Neuronal stem cell (in vitro differentiated cells): ENCODE measurements around the gene ARHGEF28.

Experiments
- DNase-seq: peaks from one replicate; pipeline ENCODE4 v3.0.0-alpha.2; 2013; ENCODE audit warnings: low spot score
- H2AFZ ChIP-seq: one replicate; pipeline ENCODE4 v1.6.1; 2013; ENCODE audit warnings: mild to moderate bottlenecking, low read length, inconsistent platforms
- H2AK5ac ChIP-seq: 2 replicates; pipeline ENCODE4 v1.6.1; 2013; ENCODE audit warnings: low read depth, mild to moderate bottlenecking, inconsistent platforms, low read length, moderate library complexity, mixed read lengths
- H2BK120ac ChIP-seq: 2 replicates; pipeline ENCODE4 v1.6.1; 2013; ENCODE audit warnings: low read depth, mild to moderate bottlenecking, inconsistent platforms, low read length, moderate library complexity, mixed read lengths
- H2BK12ac ChIP-seq: one replicate; pipeline ENCODE4 v1.6.1; 2013; ENCODE audit warnings: low read length, inconsistent platforms
- H2BK15ac ChIP-seq: 2 replicates; pipeline ENCODE4 v1.6.1; 2013; ENCODE audit warnings: mild to moderate bottlenecking, low read length, inconsistent platforms, mixed read lengths
- H2BK5ac ChIP-seq: one replicate; pipeline ENCODE4 v1.6.1; 2013; ENCODE audit warnings: inconsistent platforms, mild to moderate bottlenecking, low read length, moderate library complexity
- H3K14ac ChIP-seq: one replicate; pipeline ENCODE4 v1.6.1; 2013; ENCODE audit warnings: low read length, inconsistent platforms
- H3K18ac ChIP-seq: 2 replicates; pipeline ENCODE4 v1.6.1; 2013; ENCODE audit warnings: low read length, inconsistent platforms
- H3K23ac ChIP-seq: 2 replicates; pipeline ENCODE4 v1.6.1; 2013; ENCODE audit warnings: low read depth, mild to moderate bottlenecking, mixed read lengths, low read length, inconsistent platforms; ENCODE audit not compliant: poor library complexity
- H3K27ac ChIP-seq: replicated peaks from 3 replicates; pipeline ENCODE4 v1.5.1; 2013; ENCODE audit warnings: low read length, inconsistent platforms
- H3K27me3 ChIP-seq, 3 experiments: 2 replicates each; pipeline ENCODE4 v1.6.1; 2013; ENCODE audit warnings: low read length in 3 of 3, mild to moderate bottlenecking in 2 of 3, inconsistent platforms in 1 of 3, low read depth in 1 of 3, mixed read lengths in 1 of 3, moderate library complexity in 1 of 3; ENCODE audit not compliant: control insufficient read depth in 3 of 3, insufficient read depth in 3 of 3
- H3K36me3 ChIP-seq, 2 donors: replicated peaks in 1 of 2; 2 replicates each; pipeline ENCODE4 v1.6.1; 2013; ENCODE audit warnings: low read length in 2 of 2; ENCODE audit not compliant: control insufficient read depth in 2 of 2, insufficient read depth in 2 of 2
- H3K4ac ChIP-seq: 2 replicates; pipeline ENCODE4 v1.6.1; 2013; ENCODE audit warnings: inconsistent platforms, mild to moderate bottlenecking, low read length, moderate library complexity
- H3K4me1 ChIP-seq, 2 donors: 1 replicate in 1 of 2; 2 replicates in 1 of 2; pipeline ENCODE4 v1.6.1; 2013; ENCODE audit warnings: low read length in 2 of 2, low read depth in 1 of 2; ENCODE audit not compliant: control insufficient read depth in 2 of 2, insufficient read depth in 1 of 2
- H3K4me2 ChIP-seq: one replicate; pipeline ENCODE4 v1.6.1; 2013; ENCODE audit warnings: mild to moderate bottlenecking, low read length, inconsistent platforms; ENCODE audit not compliant: insufficient read depth, poor library complexity, severe bottlenecking
- H3K4me3 ChIP-seq, 2 donors: 2 replicates each; pipeline ENCODE4 v1.5.1; 2013; ENCODE audit warnings: low read length in 2 of 2, mild to moderate bottlenecking in 2 of 2, inconsistent platforms in 1 of 2, moderate library complexity in 1 of 2
- H3K79me1 ChIP-seq: one replicate; pipeline ENCODE4 v1.6.1; 2013; ENCODE audit warnings: low read depth, mild to moderate bottlenecking, inconsistent platforms, low read length, moderate library complexity
- H3K9ac ChIP-seq: one replicate; pipeline ENCODE4 v1.6.1; 2013; ENCODE audit warnings: mild to moderate bottlenecking, low read depth, low read length, inconsistent platforms; ENCODE audit not compliant: poor library complexity
- H3K9me3 ChIP-seq, 2 donors: replicated peaks in 1 of 2; 2 replicates each; pipeline versions ENCODE3 to v1.6.1; 2013; ENCODE audit warnings: low read length in 2 of 2, mild to moderate bottlenecking in 2 of 2, inconsistent platforms in 1 of 2, low read depth in 1 of 2, mixed read lengths in 1 of 2, moderate library complexity in 1 of 2; ENCODE audit not compliant: control insufficient read depth in 2 of 2, insufficient read depth in 1 of 2
- H4K8ac ChIP-seq: one replicate; pipeline ENCODE4 v1.6.1; 2013; ENCODE audit warnings: low read depth, mild to moderate bottlenecking, inconsistent platforms, low read length, moderate library complexity
- H4K91ac ChIP-seq: one replicate; pipeline ENCODE4 v1.6.1; 2013; ENCODE audit warnings: low read length, low read depth, mild to moderate bottlenecking, inconsistent platforms; ENCODE audit not compliant: poor library complexity
- WGBS, 2 donors: extraction: QIAGEN DNeasy Blood & Tissue Kit; methylation state at CpG; one replicate each; pipeline ENCODE4 v1.1.7; 2013; ENCODE audit warnings: missing lambda C conversion rate in 2 of 2, mixed read lengths in 1 of 2; ENCODE audit not compliant: insufficient read length in 2 of 2, insufficient replicate concordance in 1 of 2; ENCODE audit errors: extremely low coverage in 2 of 2; 5-methylcytosine and 5-hydroxymethylcytosine counted together

Gene ARHGEF28

GRCh38 chr5:73812457-73812856 is 186.5 kb downstream of the ARHGEF28 start:
- Histone ChIP-seq H2BK12ac (no peak overlapping the region), H2BK15ac (no peak overlapping the region), H3K79me1 (no peaks in the 10 kb centered on the region), H3K18ac (no peak overlapping the region), H2AFZ (no peak overlapping the region), H3K27ac (no peak overlapping the region), H3K23ac (no peak overlapping the region), H3K9me3 (no peaks in the 10 kb centered on the region), H3K14ac (no peak overlapping the region), H4K8ac (no peak overlapping the region), H2AK5ac (no peak overlapping the region), H3K36me3 (no peaks in the 10 kb centered on the region), H3K27me3 (no peaks in the 10 kb centered on the region), H3K9ac (no peak overlapping the region), H4K91ac (no peak overlapping the region), H3K4me2 (no peak overlapping the region), H3K4ac (no peak overlapping the region), H3K4me3 (no peak overlapping the region), H2BK120ac (no peak overlapping the region), H3K4me1 (peaks cover 0 to 2% of the 10 kb centered on the region in 2 donors), H2BK5ac (no peak overlapping the region)
- DNase-seq, result no peak
- no CpG with 5 or more reads among the region's 6 CpGs for WGBS, 2 donors

DNA sequence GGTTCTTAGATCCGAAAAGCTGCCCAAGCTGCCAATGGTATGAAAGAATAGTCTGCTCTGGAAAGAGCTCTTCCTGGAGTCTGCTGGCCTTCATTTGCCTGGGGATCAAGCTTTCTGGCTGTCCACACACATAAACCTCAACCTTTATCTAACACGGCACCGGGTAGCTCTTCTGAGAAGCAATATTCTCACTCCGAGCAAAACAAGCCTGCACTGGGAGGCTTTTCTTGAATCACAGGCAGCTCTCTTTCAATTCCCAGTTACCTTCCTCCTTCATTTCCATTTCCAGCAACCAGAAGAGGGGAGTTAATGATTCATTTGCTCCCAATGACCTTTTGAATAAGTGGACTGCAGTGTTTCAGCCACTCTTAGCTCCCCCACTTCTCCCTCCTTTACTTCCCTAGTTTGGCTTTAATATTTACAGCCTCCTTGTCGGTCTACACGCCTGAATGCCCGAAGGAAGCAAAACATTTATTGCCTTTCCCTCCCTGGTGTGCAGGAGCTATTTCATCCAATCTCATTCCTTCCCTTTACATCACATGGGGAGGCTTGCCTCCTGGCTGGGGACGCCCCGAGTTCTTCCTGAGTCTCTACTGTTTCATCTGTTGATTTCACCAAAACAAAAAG is 187.1 kb downstream of the ARHGEF28 start:
- no peak overlapping the region for H4K8ac ChIP-seq
- H3K23ac ChIP-seq, result no peak overlapping the region
- no peak overlapping the region for H2BK5ac ChIP-seq
- no peak overlapping the region for H3K4ac ChIP-seq
- no peak overlapping the region for H4K91ac ChIP-seq
- H3K79me1 ChIP-seq, result no peaks in the 10 kb centered on the region
- no CpG with 5 or more reads among the region's 9 CpGs for WGBS, 2 donors
- peak overlapping the region; percentile 3 for H2AFZ ChIP-seq
- no peak overlapping the region for H2BK15ac ChIP-seq
- no peak for DNase-seq
- no peak overlapping the region for H3K4me3 ChIP-seq
- no peak overlapping the region for H3K4me2 ChIP-seq
- H3K27ac ChIP-seq, result no peak overlapping the region
- no peak overlapping the region for H3K14ac ChIP-seq
- H2AK5ac ChIP-seq, result no peak overlapping the region
- H3K36me3 ChIP-seq, result no peaks in the 10 kb centered on the region
- H3K9ac ChIP-seq, result no peak overlapping the region
- H3K9me3 ChIP-seq, result no peaks in the 10 kb centered on the region
- H3K4me1 ChIP-seq, result peaks cover 0 to 2% of the 10 kb centered on the region in 2 donors
- no peaks in the 10 kb centered on the region for H3K27me3 ChIP-seq
- no peak overlapping the region for H2BK120ac ChIP-seq
- H2BK12ac ChIP-seq, result no peak overlapping the region
- H3K18ac ChIP-seq, result no peak overlapping the region

- no peak for DNase-seq
Observed at GRCh38 chr5:73814233-73814846, 188.3 kb downstream of the ARHGEF28 start.

DNA sequence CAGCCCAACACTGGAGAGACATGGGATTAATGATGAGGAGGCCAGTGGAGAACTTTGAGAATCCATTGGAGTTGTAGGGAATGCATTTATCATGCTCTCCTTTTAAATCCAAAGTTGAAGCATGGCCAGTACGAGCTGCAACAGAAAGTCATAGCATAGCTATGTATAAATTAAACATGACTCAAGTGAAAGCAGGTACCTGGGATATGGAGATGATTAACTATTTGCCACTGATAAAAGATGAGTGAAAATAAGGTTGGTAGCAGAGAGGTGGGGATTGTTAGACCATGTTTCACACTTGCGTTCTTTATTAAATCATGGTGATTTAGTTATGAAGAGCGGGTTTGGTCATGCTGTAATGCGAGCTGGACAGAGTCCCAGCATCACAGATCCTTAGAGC is 189.6 kb downstream of the ARHGEF28 start:
- Histone ChIP-seq H2BK5ac (no peak overlapping the region), H3K9me3 (no peaks in the 10 kb centered on the region), H3K4me3 (no peak overlapping the region), H3K4me1 (peaks cover 0 to 2% of the 10 kb centered on the region in 2 donors), H3K14ac (no peak overlapping the region), H3K23ac (no peak overlapping the region), H2BK12ac (no peak overlapping the region), H3K4me2 (no peak overlapping the region), H2AK5ac (no peak overlapping the region), H3K36me3 (no peaks in the 10 kb centered on the region), H2AFZ (no peak overlapping the region), H3K79me1 (no peaks in the 10 kb centered on the region), H3K9ac (no peak overlapping the region), H3K4ac (no peak overlapping the region), H4K8ac (no peak overlapping the region), H3K27ac (no peak overlapping the region), H3K18ac (no peak overlapping the region), H3K27me3 (no peaks in the 10 kb centered on the region), H4K91ac (no peak overlapping the region), H2BK120ac (no peak overlapping the region), H2BK15ac (no peak overlapping the region)
- no peak for DNase-seq
- WGBS, 2 donors, result no CpG with 5 or more reads among the region's 4 CpGs

More at GRCh38 chr5:73814233-73814846, 188.3 kb downstream of the ARHGEF28 start:
- H3K9me3 ChIP-seq, result no peaks in the 10 kb centered on the region
- no peak overlapping the region for H2BK12ac ChIP-seq
- no peak overlapping the region for H4K91ac ChIP-seq
- no peaks in the 10 kb centered on the region for H3K36me3 ChIP-seq
- no peak overlapping the region for H3K4me2 ChIP-seq
- no peak overlapping the region for H3K14ac ChIP-seq
- peaks cover 0 to 2% of the 10 kb centered on the region in 2 donors for H3K4me1 ChIP-seq
- H3K4me3 ChIP-seq, result no peak overlapping the region
- no peak overlapping the region for H2AFZ ChIP-seq
- H2BK120ac ChIP-seq, result no peak overlapping the region
- H2BK5ac ChIP-seq, result no peak overlapping the region
- no peak overlapping the region for H3K23ac ChIP-seq
- no peak overlapping the region for H3K9ac ChIP-seq
- no peak overlapping the region for H3K18ac ChIP-seq
- no peak overlapping the region for H3K4ac ChIP-seq
- WGBS, 2 donors, result no CpG with 5 or more reads among the region's 8 CpGs
- no peaks in the 10 kb centered on the region for H3K79me1 ChIP-seq
- no peak overlapping the region for H2BK15ac ChIP-seq
- H3K27me3 ChIP-seq, result no peaks in the 10 kb centered on the region
- H2AK5ac ChIP-seq, result no peak overlapping the region
- H4K8ac ChIP-seq, result no peak overlapping the region
- H3K27ac ChIP-seq, result no peak overlapping the region
